Hepatocyte (in vitro differentiated cells): Measurements from ENCODE around the gene LRRC28. TPM values are rescaled to one million over a fixed set of nuclear protein-coding genes. Genes with fewer than 3 reads are reported as not detected.
A peak's percentile ranks its signal among the peaks of the same experiment; 100 is the strongest.

ENCODE experiments used
- DNase-seq: peaks from one replicate; pipeline ENCODE4 v3.0.0-alpha.2; 2016; ENCODE audit warnings: low spot score
- H2AFZ ChIP-seq: fragments of 200-600 bp; sonication (generic); 2 replicates; pipeline ENCODE4 v1.6.0; 2016; ENCODE audit warnings: antibody characterized with exemption, mild to moderate bottlenecking
- H3K27ac ChIP-seq: fragments of 200-600 bp; sonication (generic); 2 replicates; pipeline ENCODE4 v1.5.1; 2016; ENCODE audit warnings: mild to moderate bottlenecking
- H3K27me3 ChIP-seq: fragments of 200-600 bp; sonication (generic); 2 replicates; pipeline ENCODE4 v1.6.1; 2016
- H3K36me3 ChIP-seq: fragments of 200-600 bp; sonication (generic); replicated peaks from 2 replicates; pipeline ENCODE4 v1.5.1; 2016; ENCODE audit warnings: low read depth; ENCODE audit not compliant: insufficient read depth
- H3K4me1 ChIP-seq: fragments of 200-600 bp; sonication (generic); 2 replicates; pipeline ENCODE4 v1.5.1; 2016; ENCODE audit warnings: mild to moderate bottlenecking, moderate library complexity; ENCODE audit not compliant: insufficient read depth
- H3K4me2 ChIP-seq: fragments of 200-600 bp; sonication (generic); 2 replicates; pipeline ENCODE4 v1.6.0; 2016
- H3K4me3 ChIP-seq: fragments of 200-600 bp; sonication (generic); 2 replicates; pipeline ENCODE4 v1.5.1; 2016; ENCODE audit warnings: mild to moderate bottlenecking
- H3K79me2 ChIP-seq: fragments of 200-600 bp; sonication (generic); 2 replicates; pipeline ENCODE4 v1.6.0; 2017; ENCODE audit warnings: mild to moderate bottlenecking
- H3K9me2 ChIP-seq: fragments of 200-600 bp; sonication (generic); replicated peaks from 2 replicates; pipeline ENCODE4 v1.6.0; 2017; ENCODE audit warnings: mild to moderate bottlenecking; ENCODE audit not compliant: insufficient read depth
- H3K9me3 ChIP-seq: fragments of 200-600 bp; sonication (generic); 2 replicates; pipeline ENCODE4 v1.5.1; 2016; ENCODE audit warnings: low read depth, mild to moderate bottlenecking
- H4K20me1 ChIP-seq: fragments of 200-600 bp; sonication (generic); 2 replicates; pipeline ENCODE4 v1.6.0; 2016; ENCODE audit warnings: mild to moderate bottlenecking; ENCODE audit not compliant: insufficient read depth, poor library complexity, severe bottlenecking
- EZH2 ChIP-seq: fragments of 200-600 bp; sonication (generic); IDR thresholded peaks from 2 replicates; pipeline ENCODE4 v1.6.1; 2016; ENCODE audit warnings: antibody characterized with exemption, mild to moderate bottlenecking, borderline replicate concordance
- EZH2phosphoT487 ChIP-seq: fragments of 200-600 bp; sonication (generic); IDR thresholded peaks from one replicate; pipeline ENCODE4 v1.6.1; 2018; ENCODE audit warnings: antibody characterized with exemption, mild to moderate bottlenecking, low read depth, moderate library complexity; ENCODE audit not compliant: unreplicated experiment, severe bottlenecking
- WGBS: methylation state at CpG from one replicate; pipeline ENCODE4 v1.1.6; 2016; ENCODE audit warnings: low lambda C conversion rate; ENCODE audit errors: missing lambda C conversion rate; 5-methylcytosine and 5-hydroxymethylcytosine counted together
- polyA plus RNA-seq: library from polyadenylated mRNA; unstranded; fragments of >200 nt; fragmentation: Nextera tagmentation; extraction: Ambion mirVana; gene quantifications from 2 replicates; pipeline ENCODE4 v1.2.1, GENCODE V29; 2016
- total RNA-seq: library from RNA; depleted of rRNA; stranded (reverse); fragments of >200 nt; gene quantifications from 2 replicates; pipeline ENCODE4 v1.2.3, GENCODE V29; 2014
- TF ChIP-seq, protein P1 (sequence below): fragments of 200-600 bp; sonication (generic); IDR thresholded peaks from 2 replicates; pipeline ENCODE4 v1.5.1; 2016; ENCODE audit warnings: antibody characterized with exemption, mild to moderate bottlenecking; ENCODE audit not compliant: poor library complexity

LRRC28 gene
- total and polyA plus RNA-seq, 2 experiments from 2014 or later: 32.1 to 55.5 TPM

DNA sequence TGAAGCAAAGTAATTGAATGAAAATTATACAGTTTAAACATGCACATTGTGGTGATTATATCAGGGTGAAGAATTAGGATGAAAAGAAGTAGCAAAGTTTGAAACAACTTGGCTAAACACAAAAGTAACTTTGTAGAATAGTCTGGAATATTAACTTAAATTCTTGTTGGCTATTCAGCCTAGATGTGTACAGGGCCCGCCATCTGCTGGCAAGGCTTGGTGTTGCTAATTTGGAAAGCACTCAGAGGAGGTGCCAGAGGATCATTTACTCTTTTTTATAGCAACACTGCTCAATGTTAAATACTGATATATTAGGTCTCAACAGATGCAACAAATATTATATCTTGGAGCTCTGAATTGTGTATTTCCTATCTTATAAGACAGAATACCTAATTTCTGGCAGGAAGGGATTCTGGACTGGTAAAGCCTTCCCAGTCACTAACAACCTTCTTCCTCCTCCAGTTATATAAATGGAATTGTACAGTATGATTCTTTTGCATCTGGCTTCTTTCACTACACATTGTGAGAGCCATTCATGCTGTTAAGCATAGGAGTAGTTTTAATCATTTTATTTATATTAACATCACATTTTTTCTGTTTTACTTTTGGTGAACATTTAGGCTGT is 38.0 kb upstream of the LRRC28 start:
- peak; percentile 83 for DNase-seq

DNA sequence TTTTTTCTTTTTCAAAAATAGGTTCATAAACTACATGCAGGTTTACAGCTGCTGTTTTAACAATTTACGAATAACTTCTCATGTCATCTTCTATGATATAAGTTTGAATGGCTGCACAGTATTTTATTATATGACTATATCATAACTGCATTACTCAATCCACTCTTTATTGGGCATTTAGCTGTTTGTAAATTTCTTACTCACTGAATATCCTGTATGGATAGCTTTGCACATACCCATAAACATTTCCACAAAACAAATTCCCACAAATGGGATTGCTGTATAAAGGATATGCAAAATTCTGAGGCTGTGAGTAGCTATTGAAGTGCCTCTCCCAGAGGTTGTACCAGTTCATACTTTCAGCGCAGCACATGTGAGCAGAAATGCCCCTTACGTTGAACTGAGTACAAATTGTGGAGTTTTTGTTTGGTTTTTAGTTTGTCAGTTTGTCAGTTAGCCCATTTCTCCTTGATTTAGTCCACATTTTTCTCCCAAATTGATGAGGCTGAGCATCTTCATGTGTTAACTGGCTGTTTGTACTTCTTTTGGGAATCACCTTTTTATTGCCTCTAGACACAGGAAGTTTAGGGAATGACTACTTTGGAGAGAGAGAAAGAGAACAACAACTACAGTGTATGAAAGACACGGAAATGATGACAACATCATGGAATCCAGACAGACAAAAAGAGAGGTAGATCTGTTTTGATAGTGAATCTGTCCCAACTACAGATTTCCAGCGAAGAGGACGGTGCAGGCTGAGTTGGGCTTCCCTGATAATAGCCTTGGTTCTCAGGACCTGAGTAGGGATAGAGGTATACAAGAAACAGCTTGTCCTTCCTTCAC is 26.7 kb upstream of the LRRC28 start:
- H3K27me3 ChIP-seq: no peaks in the 10 kb centered on the region
- no peaks in the 10 kb centered on the region for H3K9me3 ChIP-seq
- WGBS: 96% methylated on average over 6 of the region's 6 CpGs
- no peak for DNase-seq
- TF ChIP-seq, protein P1, sequence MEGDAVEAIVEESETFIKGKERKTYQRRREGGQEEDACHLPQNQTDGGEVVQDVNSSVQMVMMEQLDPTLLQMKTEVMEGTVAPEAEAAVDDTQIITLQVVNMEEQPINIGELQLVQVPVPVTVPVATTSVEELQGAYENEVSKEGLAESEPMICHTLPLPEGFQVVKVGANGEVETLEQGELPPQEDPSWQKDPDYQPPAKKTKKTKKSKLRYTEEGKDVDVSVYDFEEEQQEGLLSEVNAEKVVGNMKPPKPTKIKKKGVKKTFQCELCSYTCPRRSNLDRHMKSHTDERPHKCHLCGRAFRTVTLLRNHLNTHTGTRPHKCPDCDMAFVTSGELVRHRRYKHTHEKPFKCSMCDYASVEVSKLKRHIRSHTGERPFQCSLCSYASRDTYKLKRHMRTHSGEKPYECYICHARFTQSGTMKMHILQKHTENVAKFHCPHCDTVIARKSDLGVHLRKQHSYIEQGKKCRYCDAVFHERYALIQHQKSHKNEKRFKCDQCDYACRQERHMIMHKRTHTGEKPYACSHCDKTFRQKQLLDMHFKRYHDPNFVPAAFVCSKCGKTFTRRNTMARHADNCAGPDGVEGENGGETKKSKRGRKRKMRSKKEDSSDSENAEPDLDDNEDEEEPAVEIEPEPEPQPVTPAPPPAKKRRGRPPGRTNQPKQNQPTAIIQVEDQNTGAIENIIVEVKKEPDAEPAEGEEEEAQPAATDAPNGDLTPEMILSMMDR: no peak
- no peak for TF ChIP-seq EZH2phosphoT487
- no peak for TF ChIP-seq EZH2
- H3K4me3 ChIP-seq: no peak overlapping the region
- peaks cover 2% of the 10 kb centered on the region for H4K20me1 ChIP-seq
- H3K36me3 ChIP-seq: no peaks in the 10 kb centered on the region
- no peaks in the 10 kb centered on the region for H3K4me1 ChIP-seq
- H3K79me2 ChIP-seq: no peaks in the 10 kb centered on the region
- no peaks in the 10 kb centered on the region for H3K9me2 ChIP-seq
- H3K27ac ChIP-seq: no peak overlapping the region
- no peak overlapping the region for H2AFZ ChIP-seq
- no peak overlapping the region for H3K4me2 ChIP-seq

More for the DNA sequence above, 38.0 kb upstream of the LRRC28 start:
- WGBS: 6% methylated on average over 1 of the region's 1 CpG
- H3K27me3 ChIP-seq: no peaks in the 10 kb centered on the region
- H3K4me3 ChIP-seq: no peak overlapping the region
- H3K27ac ChIP-seq: no peak overlapping the region
- H4K20me1 ChIP-seq: no peaks in the 10 kb centered on the region
- no peaks in the 10 kb centered on the region for H3K79me2 ChIP-seq
- no peak overlapping the region for H3K4me2 ChIP-seq
- TF ChIP-seq EZH2phosphoT487: no peak
- TF ChIP-seq, protein P1: peak; percentile 93
- H3K9me2 ChIP-seq: no peaks in the 10 kb centered on the region
- H3K36me3 ChIP-seq: no peaks in the 10 kb centered on the region
- no peaks in the 10 kb centered on the region for H3K4me1 ChIP-seq
- H3K9me3 ChIP-seq: no peaks in the 10 kb centered on the region
- H2AFZ ChIP-seq: no peak overlapping the region

DNA sequence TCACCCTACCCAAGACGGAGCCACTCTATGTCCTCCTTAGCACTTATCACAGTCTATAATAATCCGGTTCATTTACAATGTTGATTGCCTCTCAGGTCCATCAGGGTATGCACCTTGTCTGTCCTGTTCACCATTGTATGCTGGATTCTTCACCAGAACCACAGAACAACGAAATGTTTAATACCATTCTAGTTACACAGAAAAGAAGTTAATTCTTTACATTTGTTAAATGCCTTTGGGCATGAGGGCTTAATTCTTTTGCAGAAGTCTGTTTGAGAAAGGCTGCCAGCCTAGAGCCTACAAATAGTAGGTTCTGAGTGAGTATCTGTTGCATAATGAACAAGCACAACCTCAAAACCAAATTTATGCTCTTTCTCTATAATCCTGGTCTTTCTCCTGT is 24.5 kb upstream of the LRRC28 start:
- H2AFZ ChIP-seq: no peak overlapping the region
- 72% methylated on average over 3 of the region's 3 CpGs for WGBS
- no peak overlapping the region for H3K4me2 ChIP-seq
- H3K9me3 ChIP-seq: no peaks in the 10 kb centered on the region
- DNase-seq: no peak
- H3K27me3 ChIP-seq: no peaks in the 10 kb centered on the region
- H3K4me1 ChIP-seq: no peaks in the 10 kb centered on the region
- TF ChIP-seq EZH2: no peak
- TF ChIP-seq EZH2phosphoT487: no peak
- TF ChIP-seq, protein P1: no peak
- H3K36me3 ChIP-seq: no peaks in the 10 kb centered on the region
- H3K79me2 ChIP-seq: peaks cover 9% of the 10 kb centered on the region
- H3K4me3 ChIP-seq: no peak overlapping the region
- H3K9me2 ChIP-seq: no peaks in the 10 kb centered on the region
- peaks cover 2% of the 10 kb centered on the region for H4K20me1 ChIP-seq
- no peak overlapping the region for H3K27ac ChIP-seq
